PC-3 (cell line): Measurements from ENCODE around the gene KCNQ1OT1.

Experiments
- EZH2phosphoT487 ChIP-seq: fragments of 300-600 bp; sonication (generic); IDR thresholded peaks from 2 replicates; pipeline ENCODE4 v1.6.1; 2018; ENCODE audit warnings: mild to moderate bottlenecking, antibody characterized with exemption, low read length, borderline replicate concordance
- TF ChIP-seq, protein P1 (sequence below): fragments of 300-600 bp; sonication (generic); conservative IDR thresholded peaks from 2 replicates; pipeline ENCODE4 v1.5.1; 2017; ENCODE audit warnings: antibody characterized with exemption, low read depth, mild to moderate bottlenecking, low read length

DNA sequence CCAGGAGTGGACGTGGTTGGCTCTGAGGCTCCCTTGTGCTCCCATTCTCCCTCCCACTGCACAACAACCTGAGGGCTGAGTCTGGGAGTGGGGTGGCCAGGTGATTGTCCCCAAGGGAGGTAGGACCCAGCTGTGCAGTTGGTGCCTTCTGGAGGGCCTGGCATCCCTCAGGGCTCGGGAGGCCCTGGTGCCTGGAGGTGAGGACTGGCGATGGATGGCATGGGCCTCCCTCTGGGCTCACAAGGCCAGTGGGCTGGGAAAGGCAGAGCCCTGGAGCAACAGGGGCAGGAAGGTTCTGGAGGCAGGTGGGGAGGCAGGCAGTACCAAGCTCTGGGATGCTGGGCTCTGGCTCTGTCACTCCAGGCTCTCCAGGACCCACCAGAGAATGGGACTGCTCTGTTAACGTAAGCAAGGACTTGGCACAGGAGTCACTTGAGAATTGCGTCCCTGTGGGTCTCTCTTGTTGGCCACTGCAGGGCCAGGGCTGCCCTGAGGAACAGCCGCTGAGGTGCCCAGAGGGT, 114.2 kb downstream of the KCNQ1OT1 start:
- no peak for TF ChIP-seq EZH2phosphoT487
- TF ChIP-seq, protein P1, sequence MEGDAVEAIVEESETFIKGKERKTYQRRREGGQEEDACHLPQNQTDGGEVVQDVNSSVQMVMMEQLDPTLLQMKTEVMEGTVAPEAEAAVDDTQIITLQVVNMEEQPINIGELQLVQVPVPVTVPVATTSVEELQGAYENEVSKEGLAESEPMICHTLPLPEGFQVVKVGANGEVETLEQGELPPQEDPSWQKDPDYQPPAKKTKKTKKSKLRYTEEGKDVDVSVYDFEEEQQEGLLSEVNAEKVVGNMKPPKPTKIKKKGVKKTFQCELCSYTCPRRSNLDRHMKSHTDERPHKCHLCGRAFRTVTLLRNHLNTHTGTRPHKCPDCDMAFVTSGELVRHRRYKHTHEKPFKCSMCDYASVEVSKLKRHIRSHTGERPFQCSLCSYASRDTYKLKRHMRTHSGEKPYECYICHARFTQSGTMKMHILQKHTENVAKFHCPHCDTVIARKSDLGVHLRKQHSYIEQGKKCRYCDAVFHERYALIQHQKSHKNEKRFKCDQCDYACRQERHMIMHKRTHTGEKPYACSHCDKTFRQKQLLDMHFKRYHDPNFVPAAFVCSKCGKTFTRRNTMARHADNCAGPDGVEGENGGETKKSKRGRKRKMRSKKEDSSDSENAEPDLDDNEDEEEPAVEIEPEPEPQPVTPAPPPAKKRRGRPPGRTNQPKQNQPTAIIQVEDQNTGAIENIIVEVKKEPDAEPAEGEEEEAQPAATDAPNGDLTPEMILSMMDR = no peak
